Loucy (cell line): ENCODE results near the gene PPTC7.

Source experiments
- H2AFZ ChIP-seq: fragments of 200-600 bp; sonication (generic); 2 replicates; pipeline ENCODE4 v1.6.0; 2016; ENCODE audit warnings: antibody characterized with exemption, mild to moderate bottlenecking, low read length, moderate library complexity
- H3F3A ChIP-seq: fragments of 200-600 bp; 2 replicates; pipeline ENCODE4 v1.6.0; 2016; ENCODE audit warnings: antibody characterized with exemption, low read depth, mild to moderate bottlenecking
- H3K27me3 ChIP-seq: fragments of 200-600 bp; sonication (generic); 2 replicates; pipeline ENCODE4 v1.6.1; 2014; ENCODE audit warnings: low read length, mild to moderate bottlenecking; ENCODE audit not compliant: insufficient read depth, poor library complexity, severe bottlenecking
- H3K36me3 ChIP-seq: fragments of 200-600 bp; sonication (generic); 2 replicates; pipeline ENCODE4 v1.6.1; 2016; ENCODE audit warnings: low read length; ENCODE audit not compliant: insufficient read depth
- H3K4me1 ChIP-seq: fragments of 200-600 bp; sonication (generic); 2 replicates; pipeline ENCODE4 v1.5.1; 2014; ENCODE audit warnings: low read length, mild to moderate bottlenecking; ENCODE audit not compliant: insufficient read depth, poor library complexity, severe bottlenecking
- H3K4me2 ChIP-seq: fragments of 200-600 bp; sonication (generic); 2 replicates; pipeline ENCODE4 v1.6.0; 2014; ENCODE audit warnings: antibody characterized with exemption, low read length, low read depth, mild to moderate bottlenecking; ENCODE audit not compliant: poor library complexity, severe bottlenecking
- H3K4me3 ChIP-seq: fragments of 200-600 bp; sonication (generic); 2 replicates; pipeline ENCODE4 v1.5.1; 2014; ENCODE audit warnings: low read length, mild to moderate bottlenecking, mixed read lengths; ENCODE audit not compliant: poor library complexity, severe bottlenecking
- H3K79me2 ChIP-seq: fragments of 200-600 bp; sonication (generic); 2 replicates; pipeline ENCODE4 v1.6.1; 2014; ENCODE audit warnings: low read length; ENCODE audit not compliant: insufficient read depth
- H3K9ac ChIP-seq: fragments of 200-600 bp; sonication (generic); 2 replicates; pipeline ENCODE4 v1.6.0; 2014; ENCODE audit warnings: mild to moderate bottlenecking, low read depth, low read length, moderate library complexity; ENCODE audit not compliant: poor library complexity, severe bottlenecking
- H3K9me2 ChIP-seq: fragments of 200-600 bp; sonication (generic); replicated peaks from 2 replicates; pipeline ENCODE4 v1.6.1; 2016; ENCODE audit warnings: low read depth, low read length, mixed read lengths
- H3K9me3 ChIP-seq: fragments of 200-600 bp; sonication (generic); 2 replicates; pipeline ENCODE4 v1.6.1; 2014; ENCODE audit warnings: mild to moderate bottlenecking, antibody characterized with exemption, low read length, low read depth; ENCODE audit not compliant: insufficient read depth
- H4K20me1 ChIP-seq: fragments of 200-600 bp; sonication (generic); 2 replicates; pipeline ENCODE4 v1.6.0; 2014; ENCODE audit warnings: antibody characterized with exemption, low read length, mild to moderate bottlenecking; ENCODE audit not compliant: insufficient read depth, poor library complexity, severe bottlenecking
- EZH2phosphoT487 ChIP-seq: fragments of 200-600 bp; IDR thresholded peaks from 2 replicates; pipeline ENCODE4 v1.6.1; 2018; ENCODE audit warnings: antibody characterized with exemption, mild to moderate bottlenecking, moderate library complexity, borderline replicate concordance
- TF ChIP-seq, protein P1 (sequence below): fragments of 200-600 bp; sonication (generic); conservative IDR thresholded peaks from 2 replicates; pipeline ENCODE4 v1.5.1; 2014; ENCODE audit warnings: mild to moderate bottlenecking, antibody characterized with exemption, low read length

PPTC7 gene

GRCh38 chr12:110501399-110501751 is 81.7 kb downstream of the PPTC7 start:
- no peaks in the 10 kb centered on the region for H3K36me3 ChIP-seq
- no peaks in the 10 kb centered on the region for H3K9me2 ChIP-seq
- H3K9me3 ChIP-seq = no peaks in the 10 kb centered on the region
- H3K79me2 ChIP-seq = peaks cover 54% of the 10 kb centered on the region
- peak overlapping the region; percentile 86 for H3K4me3 ChIP-seq
- H3K27me3 ChIP-seq = no peaks in the 10 kb centered on the region
- H3F3A ChIP-seq = peaks cover 2% of the 10 kb centered on the region; the same call in 1 of the 2 replicates
- H3K4me1 ChIP-seq = peaks cover 32% of the 10 kb centered on the region
- peaks cover 24% of the 10 kb centered on the region for H4K20me1 ChIP-seq
- peak overlapping the region; percentile 5; the same call in 1 of the 2 replicates for H2AFZ ChIP-seq
- H3K9ac ChIP-seq = peak overlapping the region; percentile 88
- H3K4me2 ChIP-seq = peak overlapping the region; percentile 95
- no peak for TF ChIP-seq EZH2phosphoT487
- TF ChIP-seq, protein P1, sequence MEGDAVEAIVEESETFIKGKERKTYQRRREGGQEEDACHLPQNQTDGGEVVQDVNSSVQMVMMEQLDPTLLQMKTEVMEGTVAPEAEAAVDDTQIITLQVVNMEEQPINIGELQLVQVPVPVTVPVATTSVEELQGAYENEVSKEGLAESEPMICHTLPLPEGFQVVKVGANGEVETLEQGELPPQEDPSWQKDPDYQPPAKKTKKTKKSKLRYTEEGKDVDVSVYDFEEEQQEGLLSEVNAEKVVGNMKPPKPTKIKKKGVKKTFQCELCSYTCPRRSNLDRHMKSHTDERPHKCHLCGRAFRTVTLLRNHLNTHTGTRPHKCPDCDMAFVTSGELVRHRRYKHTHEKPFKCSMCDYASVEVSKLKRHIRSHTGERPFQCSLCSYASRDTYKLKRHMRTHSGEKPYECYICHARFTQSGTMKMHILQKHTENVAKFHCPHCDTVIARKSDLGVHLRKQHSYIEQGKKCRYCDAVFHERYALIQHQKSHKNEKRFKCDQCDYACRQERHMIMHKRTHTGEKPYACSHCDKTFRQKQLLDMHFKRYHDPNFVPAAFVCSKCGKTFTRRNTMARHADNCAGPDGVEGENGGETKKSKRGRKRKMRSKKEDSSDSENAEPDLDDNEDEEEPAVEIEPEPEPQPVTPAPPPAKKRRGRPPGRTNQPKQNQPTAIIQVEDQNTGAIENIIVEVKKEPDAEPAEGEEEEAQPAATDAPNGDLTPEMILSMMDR = no peak

DNA sequence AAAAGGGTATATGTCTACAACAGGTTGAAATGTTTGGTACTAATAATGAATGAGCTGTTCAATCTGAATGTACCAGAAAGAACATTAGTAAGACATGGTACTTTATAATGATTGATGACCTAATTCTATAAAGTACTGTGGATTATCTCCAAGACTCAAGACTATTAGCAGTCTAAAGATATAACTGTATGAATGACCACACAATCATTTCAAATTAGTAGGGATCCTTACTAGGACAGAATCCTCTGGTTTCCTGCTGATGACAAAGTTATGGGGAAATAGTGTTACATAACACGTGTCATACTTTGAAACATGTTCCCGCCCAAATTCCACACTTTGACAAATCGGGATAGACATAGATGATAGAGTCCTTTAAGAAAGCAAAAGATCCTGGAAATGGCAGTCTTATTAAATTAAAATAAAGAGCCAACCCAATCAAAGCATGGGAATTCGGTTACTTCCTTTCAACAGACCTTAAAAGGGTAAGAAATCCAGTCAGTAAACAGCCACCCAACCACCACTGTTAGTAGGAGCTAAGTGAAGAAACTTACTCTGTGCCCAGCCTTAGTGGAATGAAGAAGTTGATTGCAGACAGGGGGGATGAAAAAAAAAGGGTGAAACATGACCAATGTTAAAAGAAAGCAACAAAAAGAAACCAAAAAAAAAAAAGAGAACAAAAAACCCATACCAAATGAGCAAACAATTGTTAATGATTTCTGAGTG is 84.0 kb downstream of the PPTC7 start:
- Histone ChIP-seq H3K27me3 (no peaks in the 10 kb centered on the region), H3K36me3 (peaks cover 17% of the 10 kb centered on the region; the same call in 1 of the 2 replicates), H3K4me3 (peak overlapping the region; percentile 86), H3K9ac (peak overlapping the region; percentile 88), H2AFZ (no peak overlapping the region), H3K4me2 (peak overlapping the region; percentile 95), H3K9me2 (no peaks in the 10 kb centered on the region), H3K79me2 (peaks cover 57% of the 10 kb centered on the region), H4K20me1 (peaks cover 24% of the 10 kb centered on the region), H3K9me3 (no peaks in the 10 kb centered on the region), H3K4me1 (peaks cover 32% of the 10 kb centered on the region), H3F3A (no peaks in the 10 kb centered on the region)
- TF ChIP-seq, protein P1 = no peak
- TF ChIP-seq EZH2phosphoT487 = no peak
